Ascending aorta (tissue), 2 donors: Measurements from ENCODE around the gene UIMC1. TPM values are rescaled to one million over a fixed set of nuclear protein-coding genes. Genes with fewer than 3 reads are reported as not detected.
"Not testable (repeated sequence)": the region's sequence is repeated elsewhere in the genome, so short reads cannot be mapped to it uniquely, and the experiment has no call there.

Source experiments
- DNase-seq, 2 donors: peaks; one replicate each; pipeline ENCODE4 v3.0.0-alpha.2; 2019; ENCODE audit warnings: low spot score in 2 of 2
- H3K27ac ChIP-seq, 2 donors: fragments of 200-600 bp; sonication (generic); one replicate each; pipeline ENCODE4 v1.5.1; 2016 to 2017; ENCODE audit warnings: mild to moderate bottlenecking in 1 of 2
- H3K27me3 ChIP-seq: fragments of 200-600 bp; sonication (generic); one replicate; pipeline ENCODE4 v1.5.1; 2017
- H3K36me3 ChIP-seq, 2 donors: fragments of 200-600 bp; sonication (generic); one replicate each; pipeline ENCODE4 v1.5.1; 2016
- H3K4me1 ChIP-seq, 2 donors: fragments of 200-600 bp; sonication (generic); one replicate each; pipeline ENCODE4 v1.5.1; 2016 to 2017; ENCODE audit warnings: mild to moderate bottlenecking in 1 of 2
- H3K4me3 ChIP-seq, 2 donors: fragments of 200-600 bp; sonication (generic); one replicate each; pipeline ENCODE4 v1.5.1; 2016 to 2017; ENCODE audit warnings: mild to moderate bottlenecking in 1 of 2
- H3K9me3 ChIP-seq, 2 donors: fragments of 200-600 bp; sonication (generic); one replicate each; pipeline ENCODE4 v1.5.1; 2016
- CTCF ChIP-seq, 3 experiments: fragments of 200-600 bp in 2 of 3; fragments of 450-650 bp in 1 of 3; sonication (generic) in 2 of 3; IDR thresholded peaks; one replicate each; pipeline ENCODE4 v1.5.1; 2016 to 2019; ENCODE audit warnings: antibody characterized with exemption in 3 of 3, mild to moderate bottlenecking in 1 of 3, moderate library complexity in 1 of 3
- intact Hi-C: fragments of 100-400 bp; cut with DNase I; formaldehyde crosslinking; loops from one replicate; pipeline ENCODE4 v1.15.1; 2023
- total RNA-seq: library from RNA; depleted of rRNA; stranded (reverse); fragments of >200 nt; gene quantifications from one replicate; pipeline ENCODE4 v1.1.0, GENCODE V29; 2016

UIMC1 gene
- total RNA-seq, 1 donor from 2014 or later = 32.5 TPM

DNA sequence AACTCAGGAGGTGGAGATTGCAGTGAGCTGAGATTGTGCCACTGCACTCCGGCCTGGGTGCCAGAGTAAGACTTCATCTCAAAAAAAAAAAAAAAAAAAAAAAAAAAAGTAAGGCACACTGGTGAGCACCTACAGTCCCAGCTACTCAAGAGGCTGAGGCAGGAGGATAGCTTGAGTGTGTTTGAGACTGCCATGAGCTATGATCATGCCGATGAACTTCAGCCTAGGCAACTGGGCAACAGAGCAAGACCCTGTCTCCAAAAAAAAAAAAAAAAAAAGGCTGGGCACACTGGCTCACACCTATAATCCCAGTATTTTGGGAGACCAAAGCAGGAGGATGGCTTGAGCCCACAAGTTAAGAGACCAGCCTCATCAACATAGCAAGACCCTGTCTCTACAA, 20.3 kb downstream of the UIMC1 start:
- Histone ChIP-seq H3K27me3 (no peaks in the 10 kb centered on the region), H3K36me3 (peaks cover 7 to 14% of the 10 kb centered on the region in 2 donors), H3K4me1 (peaks cover 0 to 2% of the 10 kb centered on the region in 2 donors), H3K4me3 (no peak overlapping the region), H3K27ac (no peak overlapping the region), H3K9me3 (no peaks in the 10 kb centered on the region)
- no peak for DNase-seq
- TF ChIP-seq CTCF (IDR thresholded peaks at IDR 0.05) = no peak
- intact Hi-C loops = no loop called here

DNA sequence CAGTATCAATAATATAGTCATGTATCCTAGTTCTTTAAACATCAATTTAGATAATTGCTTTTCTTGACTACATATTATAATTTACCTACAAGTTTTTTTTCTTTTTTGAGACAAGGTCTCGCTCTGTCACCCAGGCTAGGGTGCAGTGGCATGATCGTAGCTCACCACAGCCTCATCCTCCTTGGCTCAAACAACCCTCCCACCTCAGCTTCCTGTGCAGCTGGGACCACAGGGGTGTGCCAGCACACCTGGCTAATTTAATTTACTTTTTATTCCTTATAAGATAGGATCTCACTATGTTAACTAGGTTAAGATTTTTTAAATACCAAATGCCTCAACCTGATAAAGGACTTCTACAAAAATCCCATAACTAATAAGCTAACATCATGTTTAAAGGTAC, 21.1 kb downstream of the UIMC1 start:
- H3K9me3 ChIP-seq = no peaks in the 10 kb centered on the region
- H3K27me3 ChIP-seq = no peaks in the 10 kb centered on the region
- peaks cover 0 to 2% of the 10 kb centered on the region in 2 donors for H3K4me1 ChIP-seq
- no peak for TF ChIP-seq CTCF (IDR thresholded peaks at IDR 0.05)
- intact Hi-C loops = no loop called here
- H3K36me3 ChIP-seq = peaks cover 9 to 21% of the 10 kb centered on the region in 2 donors
- H3K27ac ChIP-seq = no peak overlapping the region
- no peak overlapping the region for H3K4me3 ChIP-seq
- DNase-seq = no peak

DNA sequence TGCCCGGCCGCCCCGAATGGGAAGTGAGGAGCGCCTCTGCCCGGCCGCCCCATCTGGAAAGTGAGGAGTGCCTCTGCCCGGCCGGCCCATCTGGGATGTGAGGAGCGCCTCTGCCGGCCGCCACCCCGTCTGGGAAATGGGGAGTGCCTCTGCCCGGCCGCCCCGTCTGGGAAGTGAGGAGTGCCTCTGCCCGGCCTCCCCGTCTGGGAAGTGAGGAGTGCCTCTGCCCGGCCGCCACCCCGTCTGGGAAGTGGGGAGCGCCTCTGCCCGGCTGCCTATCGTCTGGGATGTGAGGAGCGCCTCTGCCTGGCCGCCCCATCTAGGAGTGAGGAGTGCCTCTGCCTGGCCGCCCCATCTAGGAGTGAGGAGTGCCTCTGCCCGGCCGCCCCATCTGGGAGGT, 22.4 kb downstream of the UIMC1 start:
- H3K27me3 ChIP-seq, H3K9me3 ChIP-seq, intact Hi-C loops, H3K27ac ChIP-seq, H3K4me3 ChIP-seq, DNase-seq, H3K4me1 ChIP-seq: not testable (repeated sequence)
- peaks cover 21 to 32% of the 10 kb centered on the region in 2 donors for H3K36me3 ChIP-seq

GRCh38 chr5:176983593-176983992, 23.0 kb downstream of the UIMC1 start:
- H3K4me1 ChIP-seq, H3K4me3 ChIP-seq, intact Hi-C loops, H3K27me3 ChIP-seq, H3K9me3 ChIP-seq, H3K27ac ChIP-seq, DNase-seq: not testable (repeated sequence)
- peaks cover 24 to 37% of the 10 kb centered on the region in 2 donors for H3K36me3 ChIP-seq

- H3K27me3 ChIP-seq, DNase-seq, H3K4me3 ChIP-seq, H3K27ac ChIP-seq, intact Hi-C loops, H3K4me1 ChIP-seq, H3K9me3 ChIP-seq: not testable (repeated sequence)
- H3K36me3 ChIP-seq = peaks cover 24 to 37% of the 10 kb centered on the region in 2 donors
These were observed 23.5 kb downstream of the UIMC1 start for GRCh38 chr5:176983112-176983511.

DNA sequence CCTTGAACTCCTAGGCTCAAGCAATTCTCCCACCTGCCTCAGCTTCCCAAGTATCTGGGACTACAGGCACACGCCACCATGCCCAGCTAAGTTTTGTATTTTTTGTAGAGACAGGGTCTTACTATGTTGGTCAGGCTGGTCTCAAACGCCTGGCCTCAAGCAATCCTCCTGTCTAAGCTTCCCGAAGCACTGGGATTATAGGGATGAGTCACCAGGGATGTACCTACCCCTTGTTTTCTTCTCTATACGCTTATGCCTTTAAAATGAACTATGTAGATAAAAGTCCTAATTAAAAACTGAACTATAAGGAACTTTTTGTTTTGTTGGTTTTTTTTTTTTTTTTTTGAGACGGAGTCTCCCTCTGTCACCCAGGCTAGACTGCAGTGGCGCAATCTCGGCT, 25.8 kb downstream of the UIMC1 start:
- H3K27me3 ChIP-seq = no peaks in the 10 kb centered on the region
- no peaks in the 10 kb centered on the region for H3K9me3 ChIP-seq
- no peaks in the 10 kb centered on the region for H3K4me1 ChIP-seq
- intact Hi-C loops = no loop called here
- no peak overlapping the region for H3K4me3 ChIP-seq
- TF ChIP-seq CTCF (IDR thresholded peaks at IDR 0.05) = no peak
- no peak overlapping the region for H3K27ac ChIP-seq
- no peak for DNase-seq
- peaks cover 24 to 38% of the 10 kb centered on the region in 2 donors for H3K36me3 ChIP-seq

- TF ChIP-seq CTCF (IDR thresholded peaks at IDR 0.05) = no peak
- H3K27ac ChIP-seq = no peak overlapping the region
- H3K9me3 ChIP-seq = no peaks in the 10 kb centered on the region
- peaks cover 24 to 49% of the 10 kb centered on the region in 2 donors for H3K36me3 ChIP-seq
- DNase-seq = no peak
- H3K27me3 ChIP-seq = no peaks in the 10 kb centered on the region
- H3K4me1 ChIP-seq = no peaks in the 10 kb centered on the region
- intact Hi-C loops = no loop called here
- H3K4me3 ChIP-seq = no peak overlapping the region
These were observed 26.9 kb downstream of the UIMC1 start for GRCh38 chr5:176979669-176980068.
